Kidney epithelial cell (primary cell): Measurements from ENCODE around the gene EGFL8. TPM values are rescaled to one million over a fixed set of nuclear protein-coding genes. Genes with fewer than 3 reads are reported as not detected.
"Not testable (repeated sequence)": the region's sequence is repeated elsewhere in the genome, so short reads cannot be mapped to it uniquely, and the experiment has no call there.

ENCODE experiments used
- DNase-seq: peaks from one replicate; pipeline ENCODE4 v3.0.0-alpha.2; 2010; ENCODE audit warnings: low read depth
- H3K27me3 ChIP-seq: 2 replicates; pipeline ENCODE4 v1.6.0; 2011; ENCODE audit warnings: low read length; ENCODE audit not compliant: control insufficient read depth, insufficient read depth
- H3K36me3 ChIP-seq: 2 replicates; pipeline ENCODE4 v1.5.1; 2011; ENCODE audit warnings: low read length; ENCODE audit not compliant: control insufficient read depth, insufficient read depth
- H3K4me3 ChIP-seq: 2 replicates; pipeline ENCODE4 v1.5.1; 2011; ENCODE audit warnings: low read depth, mild to moderate bottlenecking, control low read depth, low read length
- CTCF ChIP-seq: IDR thresholded peaks from 2 replicates; pipeline ENCODE4 v1.5.1; 2011; ENCODE audit warnings: mild to moderate bottlenecking, moderate library complexity, low read length, control low read depth, inconsistent platforms; ENCODE audit not compliant: insufficient read depth, poor library complexity, severe bottlenecking
- total RNA-seq: library from RNA; depleted of rRNA; stranded (reverse); fragments of >200 nt; gene quantifications from 2 replicates; pipeline ENCODE4 v1.2.3, GENCODE V29; 2015

Gene EGFL8
- total RNA-seq, 1 donor from 2014 or later = 5.1 TPM

- Histone ChIP-seq H3K27me3 (no peaks in the 10 kb centered on the region), H3K4me3 (no peak overlapping the region), H3K36me3 (no peaks in the 10 kb centered on the region)
- no peak for DNase-seq
- TF ChIP-seq CTCF = no peak
These were observed 18.2 kb downstream of the EGFL8 start for GRCh38 chr6:32182555-32182981.

DNA sequence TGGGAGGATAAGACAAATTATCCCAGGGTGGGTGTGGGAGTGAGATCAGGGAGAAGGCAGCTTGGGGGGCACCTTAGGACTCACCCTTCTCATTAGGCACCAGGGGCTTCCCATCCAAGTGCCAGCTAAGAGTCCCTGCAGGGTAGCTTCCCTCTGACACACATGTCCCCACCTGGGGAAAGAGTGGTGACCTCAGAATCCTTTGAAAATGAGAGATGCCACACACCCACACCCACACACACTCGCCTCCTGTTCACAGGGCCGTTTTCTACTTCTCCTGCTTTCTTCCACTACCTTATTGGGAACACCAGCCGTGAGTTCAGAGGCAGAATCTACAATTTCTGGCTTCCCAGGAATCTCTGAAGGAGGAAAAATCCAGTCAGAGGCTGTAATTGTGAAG, 18.6 kb downstream of the EGFL8 start:
- H3K4me3 ChIP-seq = no peak overlapping the region

GRCh38 chr6:32183483-32184083, 19.2 kb downstream of the EGFL8 start:
- no peak for DNase-seq
- Histone ChIP-seq H3K36me3 (no peaks in the 10 kb centered on the region), H3K4me3 (no peak overlapping the region), H3K27me3 (no peaks in the 10 kb centered on the region)
- no peak for TF ChIP-seq CTCF

More for the DNA sequence above, 18.6 kb downstream of the EGFL8 start:
- H3K36me3 ChIP-seq = no peaks in the 10 kb centered on the region
- no peak for TF ChIP-seq CTCF
- H3K27me3 ChIP-seq = no peaks in the 10 kb centered on the region
- DNase-seq = no peak

DNA sequence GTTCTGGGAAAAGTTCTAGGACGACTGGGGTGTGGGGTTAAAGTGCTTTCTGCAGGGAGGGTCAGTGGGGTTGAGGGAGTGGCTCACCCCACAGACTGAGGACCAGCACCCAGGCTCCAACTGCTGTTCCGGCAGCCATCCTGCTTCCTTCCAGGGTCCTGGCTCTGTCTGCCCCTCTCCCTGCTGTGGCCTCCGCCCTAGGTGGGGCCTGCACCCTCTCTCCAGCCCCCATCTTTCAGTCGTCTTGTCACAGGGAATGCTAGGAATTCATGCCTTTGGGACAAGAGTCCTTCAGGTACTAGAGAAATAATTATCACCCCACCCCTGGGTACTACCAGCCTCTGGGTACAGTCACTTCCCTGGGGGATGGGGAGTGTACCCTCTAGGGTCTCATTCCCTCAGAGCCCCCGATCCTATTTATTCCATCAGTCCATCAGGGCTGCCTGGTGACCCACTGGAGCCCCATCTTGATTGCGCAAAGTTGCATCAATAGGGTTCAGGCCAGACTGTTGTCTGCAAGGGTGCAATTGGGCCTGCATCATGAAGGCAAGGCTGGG, 19.8 kb downstream of the EGFL8 start, which contains the start of gene AGER:
Gene AGER (minus strand): TSS at position 170 of the 557 bp plus-strand sequence. CDS start 31 bp downstream, at position 139.
- DNase-seq = no peak
- no peaks in the 10 kb centered on the region for H3K36me3 ChIP-seq
- H3K4me3 ChIP-seq = no peak within 1 kb of the TSS
- TF ChIP-seq CTCF = no peak
- H3K27me3 ChIP-seq = no peaks in the 10 kb centered on the region

DNA sequence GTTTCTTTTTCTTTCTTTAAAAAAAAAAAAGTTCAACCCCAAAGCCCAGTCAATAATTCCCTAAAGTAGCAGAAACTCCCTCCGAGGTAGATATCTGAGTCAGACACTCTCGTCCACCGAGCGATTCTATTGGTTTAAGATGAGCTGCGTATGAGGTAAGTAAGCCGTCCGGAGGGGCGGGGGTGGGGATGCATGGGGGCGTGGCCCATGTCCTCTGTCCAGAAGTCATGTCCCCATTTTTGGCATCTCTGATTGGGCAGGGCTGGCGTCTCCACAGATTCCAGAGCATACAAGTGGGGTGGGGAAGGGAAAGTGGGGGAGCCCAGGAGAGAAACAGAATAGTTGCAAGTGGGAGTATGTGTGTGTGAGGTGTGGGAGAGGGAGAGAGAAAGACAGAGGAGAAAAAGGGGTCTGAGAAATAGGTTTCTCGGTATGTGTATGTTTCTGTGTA, 21.3 kb downstream of the EGFL8 start:
- not testable (repeated sequence) for H3K36me3 ChIP-seq, H3K27me3 ChIP-seq, H3K4me3 ChIP-seq
- DNase-seq = peak; percentile 73

DNA sequence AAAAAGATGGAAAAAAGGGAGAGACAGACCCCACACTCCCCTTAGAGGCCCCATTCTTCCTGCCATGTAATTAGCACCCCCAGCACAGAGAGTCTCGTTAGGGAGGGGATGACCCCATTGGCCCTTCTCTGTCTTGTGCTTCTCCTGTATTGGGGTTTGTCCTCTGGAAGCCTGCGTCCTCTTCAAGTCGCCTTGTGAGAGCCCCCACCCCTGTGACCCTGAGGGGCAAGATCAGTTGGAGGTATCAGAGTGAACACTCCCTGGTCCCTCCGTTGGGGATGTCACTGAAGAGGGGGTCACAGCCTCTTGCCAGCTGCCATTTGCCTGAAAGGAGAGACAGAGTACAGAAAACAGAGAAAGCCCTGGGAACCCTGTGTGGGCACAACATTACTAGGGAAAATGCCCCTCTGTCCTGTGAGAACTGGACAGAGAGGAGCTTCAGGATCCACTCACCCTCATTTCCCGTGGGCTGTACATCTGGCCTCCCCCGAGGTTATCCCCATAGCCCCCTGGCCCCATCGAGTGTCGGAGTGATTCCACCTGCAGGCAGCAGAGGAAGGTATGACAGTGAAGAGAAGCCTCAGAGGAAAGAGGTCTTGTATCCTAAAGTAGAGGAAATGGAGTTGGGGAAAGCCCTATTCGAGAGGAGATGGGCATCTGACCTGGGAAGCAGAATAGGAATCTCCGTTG, 21.9 kb downstream of the EGFL8 start:
- H3K4me3 ChIP-seq, DNase-seq, H3K36me3 ChIP-seq, H3K27me3 ChIP-seq: not testable (repeated sequence)
